Astrocyte of the spinal cord (primary cell): ENCODE results near the gene ARHGEF2.

ENCODE experiments used
- DNase-seq: peaks from one replicate; pipeline ENCODE4 v3.0.0; 2011; ENCODE audit warnings: low read depth, low spot score
- H3K4me3 ChIP-seq: 2 replicates; pipeline ENCODE4 v1.5.1; 2011; ENCODE audit warnings: low read depth, mild to moderate bottlenecking, low read length, moderate library complexity
- in situ Hi-C: cut with HindIII; loops from 2 replicates; pipeline ENCODE4 v1.10.0; 2017; ENCODE audit warnings: low sequenced_read_pairs
- TF ChIP-seq, protein P1 (sequence below): IDR thresholded peaks from 2 replicates; pipeline ENCODE4 v1.5.1; 2012; ENCODE audit warnings: low read depth, mild to moderate bottlenecking, low read length, inconsistent platforms

The ARHGEF2 gene

DNA sequence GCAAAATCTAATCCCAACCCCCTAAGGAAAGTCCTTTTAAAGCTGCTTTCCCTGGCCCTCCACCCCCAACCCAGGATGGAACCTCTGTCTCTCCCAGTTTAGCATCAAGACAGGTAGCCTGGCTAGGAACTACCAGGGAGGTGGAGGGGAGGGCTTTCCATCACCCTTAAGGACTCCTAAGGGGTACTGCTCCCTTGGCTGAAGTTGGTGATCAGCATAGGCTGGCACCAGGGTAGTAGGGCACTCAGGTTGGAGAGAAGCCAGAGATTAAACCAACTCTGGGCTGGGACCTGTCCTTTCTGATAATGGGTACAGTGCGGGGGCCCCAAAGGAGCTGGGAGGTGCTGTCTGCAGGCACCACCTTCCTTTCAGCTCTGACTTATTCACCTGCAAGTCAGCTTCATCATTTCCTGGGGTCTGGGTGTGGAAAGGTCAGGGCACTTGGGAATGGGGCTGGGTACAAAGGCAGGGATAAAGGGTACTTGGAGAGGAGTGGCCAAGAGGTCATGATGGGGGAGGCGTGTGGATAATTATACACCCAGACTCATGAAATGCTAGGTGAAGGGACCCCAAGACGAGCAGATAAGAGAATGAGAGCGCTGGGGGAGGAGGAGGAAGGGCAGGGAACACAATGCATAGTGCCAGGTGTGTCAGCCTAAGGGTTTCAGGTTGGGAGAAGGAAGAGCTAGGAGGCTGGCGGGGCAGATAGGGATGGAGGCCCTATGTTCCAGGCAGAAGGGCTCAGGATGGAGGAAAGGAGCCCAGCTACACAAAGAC is 1.2 kb downstream of the ARHGEF2 start:
- H3K4me3 ChIP-seq, result peak overlapping the region; percentile 93
- TF ChIP-seq, protein P1, sequence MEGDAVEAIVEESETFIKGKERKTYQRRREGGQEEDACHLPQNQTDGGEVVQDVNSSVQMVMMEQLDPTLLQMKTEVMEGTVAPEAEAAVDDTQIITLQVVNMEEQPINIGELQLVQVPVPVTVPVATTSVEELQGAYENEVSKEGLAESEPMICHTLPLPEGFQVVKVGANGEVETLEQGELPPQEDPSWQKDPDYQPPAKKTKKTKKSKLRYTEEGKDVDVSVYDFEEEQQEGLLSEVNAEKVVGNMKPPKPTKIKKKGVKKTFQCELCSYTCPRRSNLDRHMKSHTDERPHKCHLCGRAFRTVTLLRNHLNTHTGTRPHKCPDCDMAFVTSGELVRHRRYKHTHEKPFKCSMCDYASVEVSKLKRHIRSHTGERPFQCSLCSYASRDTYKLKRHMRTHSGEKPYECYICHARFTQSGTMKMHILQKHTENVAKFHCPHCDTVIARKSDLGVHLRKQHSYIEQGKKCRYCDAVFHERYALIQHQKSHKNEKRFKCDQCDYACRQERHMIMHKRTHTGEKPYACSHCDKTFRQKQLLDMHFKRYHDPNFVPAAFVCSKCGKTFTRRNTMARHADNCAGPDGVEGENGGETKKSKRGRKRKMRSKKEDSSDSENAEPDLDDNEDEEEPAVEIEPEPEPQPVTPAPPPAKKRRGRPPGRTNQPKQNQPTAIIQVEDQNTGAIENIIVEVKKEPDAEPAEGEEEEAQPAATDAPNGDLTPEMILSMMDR, result no peak
- in situ Hi-C loops, result no loop called here
- no peak for DNase-seq

DNA sequence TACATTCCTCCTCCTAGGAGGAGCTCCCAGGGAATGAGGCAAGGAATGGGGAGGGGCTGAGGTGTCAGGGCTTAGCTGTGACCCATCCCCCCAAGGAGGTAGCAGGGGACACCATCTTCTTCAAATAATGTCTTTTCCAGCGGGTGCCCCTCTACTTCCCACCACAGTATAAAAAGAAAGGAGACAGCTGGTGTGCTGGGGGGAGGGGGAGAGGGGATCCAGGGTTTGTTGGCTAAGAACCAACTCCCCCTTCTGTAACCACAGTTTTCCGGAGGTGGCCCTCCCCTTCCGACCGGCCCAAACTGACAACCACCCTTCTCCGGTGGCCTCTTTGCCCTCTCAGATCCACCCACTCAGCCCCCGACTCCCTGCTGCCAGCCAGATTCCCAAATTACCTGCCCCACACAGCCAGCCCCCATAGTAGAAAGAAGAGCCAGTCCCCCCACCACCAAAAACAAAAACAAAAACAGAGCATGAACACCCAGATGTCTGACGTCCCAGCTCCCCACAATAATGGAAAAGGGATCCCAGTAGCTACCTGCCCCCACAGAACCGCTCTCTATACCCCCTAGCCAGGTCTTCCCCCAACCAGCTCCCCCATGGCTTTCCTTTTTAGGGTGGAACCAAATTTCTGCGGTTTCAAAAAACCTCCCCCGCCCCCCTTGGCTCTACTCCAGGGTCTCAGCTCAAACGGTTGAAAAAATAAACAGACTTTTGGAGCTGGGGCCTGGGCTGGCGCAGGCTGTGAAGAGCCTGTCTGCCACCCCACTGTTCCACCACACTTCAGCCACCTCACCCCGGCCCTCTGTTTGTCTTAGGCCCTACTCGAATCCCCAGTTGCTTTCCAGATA is 2.1 kb downstream of the ARHGEF2 start:
- TF ChIP-seq, protein P1, result no peak
- peak; percentile 78 for DNase-seq

DNA sequence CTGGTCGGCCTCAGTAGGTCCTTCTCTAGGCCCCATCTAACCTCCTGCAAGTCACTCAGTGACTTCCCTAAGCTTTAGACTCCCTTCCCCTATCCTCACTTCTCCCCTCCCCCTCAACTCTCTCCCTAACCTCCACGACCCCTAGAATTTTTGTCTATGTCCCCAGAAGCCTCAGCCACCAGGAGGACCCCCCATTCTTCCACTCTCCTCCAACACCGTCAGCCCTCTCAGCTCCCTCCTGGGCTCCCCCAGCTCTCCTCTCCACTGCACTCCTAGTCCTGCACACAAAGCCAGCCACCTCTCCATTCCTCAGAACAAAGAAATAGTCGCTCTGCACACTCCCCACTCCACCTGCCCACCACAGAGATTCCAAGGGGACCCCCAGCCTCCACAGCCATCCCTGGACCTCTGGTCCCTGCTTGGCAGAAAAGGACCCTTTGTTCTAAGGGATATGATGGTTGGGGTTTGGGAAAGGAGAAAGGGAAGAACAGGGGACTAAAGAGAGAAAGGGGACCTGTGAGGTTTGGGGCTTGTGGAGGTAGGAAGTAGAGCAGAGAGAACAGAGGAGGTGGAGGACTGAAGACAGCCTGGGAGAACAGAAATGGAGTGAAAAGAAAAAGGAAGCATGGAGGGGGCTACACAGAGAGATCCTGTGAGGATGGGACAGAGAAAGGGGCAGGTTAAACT is 2.8 kb downstream of the ARHGEF2 start:
- TF ChIP-seq, protein P1, result no peak
- peak overlapping the region; percentile 93 for H3K4me3 ChIP-seq
- no peak for DNase-seq
- in situ Hi-C loops, result no loop called here

More for the DNA sequence above, 2.1 kb downstream of the ARHGEF2 start:
- H3K4me3 ChIP-seq, result peak overlapping the region; percentile 93
- in situ Hi-C loops, result no loop called here

DNA sequence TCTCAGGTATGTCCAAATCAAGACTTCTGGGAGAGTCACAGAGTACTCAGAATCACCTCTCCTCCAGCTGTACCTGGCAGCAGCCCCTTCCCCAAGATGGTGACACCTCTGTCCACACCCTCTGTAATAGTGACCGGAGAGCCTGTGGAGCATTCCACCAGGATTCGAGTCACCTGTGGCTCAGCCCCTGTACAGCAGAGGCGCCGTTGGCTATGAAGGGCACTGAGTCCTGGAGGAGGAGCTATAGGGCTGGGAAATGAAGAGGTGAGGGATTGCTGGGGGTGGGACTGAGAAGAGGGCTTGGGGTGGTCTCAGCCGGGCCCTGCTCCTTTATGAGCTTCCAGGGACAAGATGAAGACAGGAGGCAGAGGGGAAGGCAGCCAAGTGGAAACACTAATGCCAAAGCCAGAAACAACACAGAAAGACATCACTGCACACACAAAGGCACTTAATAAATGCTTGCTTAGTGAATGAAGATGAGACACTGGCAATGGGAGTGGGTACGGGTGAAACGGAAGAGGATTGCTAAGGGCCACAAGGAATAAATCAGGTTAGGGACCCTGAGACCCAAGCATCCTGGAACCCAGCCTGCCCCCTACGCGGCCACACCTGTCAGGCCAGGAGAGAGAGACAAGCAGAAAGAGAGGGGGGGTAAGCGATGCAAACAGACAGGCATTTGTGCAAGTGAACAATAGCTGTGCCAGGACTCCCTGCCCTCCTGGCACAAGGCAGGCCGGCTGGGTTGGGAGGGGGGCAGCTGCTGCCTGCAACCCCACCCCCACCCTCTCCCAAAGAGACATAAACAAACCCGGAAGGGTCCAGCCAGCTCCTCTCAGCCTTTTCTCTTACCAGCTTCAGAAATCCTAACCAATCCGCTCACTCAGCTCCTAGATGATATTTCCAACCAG is 3.9 kb downstream of the ARHGEF2 start:
- in situ Hi-C loops, result no loop called here
- no peak for DNase-seq
- TF ChIP-seq, protein P1, result no peak

DNA sequence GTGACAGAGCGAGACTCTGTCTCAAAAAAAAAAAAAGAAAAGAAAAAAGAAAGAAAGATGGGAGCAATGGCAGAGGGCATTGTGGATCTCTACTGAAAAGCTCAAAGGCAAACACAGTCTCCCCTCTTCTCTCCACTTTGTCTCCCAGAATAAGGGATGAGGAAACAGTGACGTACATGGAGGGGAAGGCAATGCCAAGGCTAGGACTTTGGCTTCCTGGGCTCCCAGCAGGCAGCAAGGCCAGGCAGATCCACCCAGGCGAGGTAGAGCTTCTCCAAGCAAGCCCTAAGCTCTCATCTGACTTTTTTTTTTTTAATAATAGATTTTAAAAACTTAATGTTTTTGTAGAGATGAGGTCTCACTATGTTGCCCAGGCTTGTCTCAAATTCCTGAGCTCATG is 4.6 kb downstream of the ARHGEF2 start:
- TF ChIP-seq, protein P1, result no peak
- no peak overlapping the region for H3K4me3 ChIP-seq
- no peak for DNase-seq
- in situ Hi-C loops, result no loop called here

More for the DNA sequence above, 3.9 kb downstream of the ARHGEF2 start:
- H3K4me3 ChIP-seq, result peak overlapping the region; percentile 93
